IPS-11a (cell line): ENCODE data around the gene LMCD1.
"Not testable (repeated sequence)": the region's sequence is repeated elsewhere in the genome, so short reads cannot be mapped to it uniquely, and the experiment has no call there.

Experiments
- H3K4me3 ChIP-seq: one replicate; pipeline ENCODE4 v1.5.1; 2013; ENCODE audit warnings: low read depth, low read length, control low read depth

LMCD1 gene

GRCh38 chr3:8579943-8580342 lies 78.3 kb downstream of the LMCD1 start:
- H3K4me3 ChIP-seq = no peak overlapping the region

- not testable (repeated sequence) for H3K4me3 ChIP-seq
Observed at GRCh38 chr3:8580434-8580833, 78.8 kb downstream of the LMCD1 start.

GRCh38 chr3:8581373-8581772 lies 79.8 kb downstream of the LMCD1 start:
- no peak overlapping the region for H3K4me3 ChIP-seq

GRCh38 chr3:8581806-8582445 lies 80.3 kb downstream of the LMCD1 start:
- H3K4me3 ChIP-seq = no peak overlapping the region

GRCh38 chr3:8584661-8585060 lies 83.0 kb downstream of the LMCD1 start:
- H3K4me3 ChIP-seq = no peak overlapping the region

GRCh38 chr3:8589880-8590556 lies 88.4 kb downstream of the LMCD1 start:
- no peak overlapping the region for H3K4me3 ChIP-seq

GRCh38 chr3:8593021-8593827 lies 91.6 kb downstream of the LMCD1 start:
- H3K4me3 ChIP-seq = no peak overlapping the region

- no peak overlapping the region for H3K4me3 ChIP-seq
Observed at GRCh38 chr3:8595252-8595651, 93.6 kb downstream of the LMCD1 start.

GRCh38 chr3:8595695-8596115 lies 94.1 kb downstream of the LMCD1 start:
- H3K4me3 ChIP-seq = no peak overlapping the region

- no peak overlapping the region for H3K4me3 ChIP-seq
Observed at GRCh38 chr3:8596321-8597218, 94.9 kb downstream of the LMCD1 start.

- no peak overlapping the region for H3K4me3 ChIP-seq
Observed at GRCh38 chr3:8597219-8597853, 95.7 kb downstream of the LMCD1 start.

GRCh38 chr3:8599146-8599545 lies 97.5 kb downstream of the LMCD1 start:
- no peak overlapping the region for H3K4me3 ChIP-seq

- H3K4me3 ChIP-seq = no peak overlapping the region
Observed at GRCh38 chr3:8600457-8600856, 98.8 kb downstream of the LMCD1 start.

GRCh38 chr3:8603115-8603710 lies 101.6 kb downstream of the LMCD1 start:
- H3K4me3 ChIP-seq = no peak overlapping the region

- H3K4me3 ChIP-seq = no peak overlapping the region
Observed at GRCh38 chr3:8604006-8604405, 102.4 kb downstream of the LMCD1 start.

GRCh38 chr3:8604988-8605387 lies 103.4 kb downstream of the LMCD1 start:
- H3K4me3 ChIP-seq = no peak overlapping the region

- H3K4me3 ChIP-seq = no peak overlapping the region
Observed at GRCh38 chr3:8606701-8607231, 105.1 kb downstream of the LMCD1 start.

- H3K4me3 ChIP-seq = no peak overlapping the region
Observed at GRCh38 chr3:8607234-8608040, 105.8 kb downstream of the LMCD1 start.
